H1 (cell line): ENCODE measurements around the gene ANK2. TPM values are rescaled to one million over a fixed set of nuclear protein-coding genes. Genes with fewer than 3 reads are reported as not detected.

Experiments
- BCL11A ChIP-seq, 2 experiments: IDR thresholded peaks; one replicate each; pipeline ENCODE4 v1.6.1; 2011; ENCODE audit warnings: low read depth in 2 of 2, low read length in 2 of 2, mild to moderate bottlenecking in 2 of 2
- BRCA1 ChIP-seq: IDR thresholded peaks from 2 replicates; pipeline ENCODE4 v1.6.1; 2012; ENCODE audit warnings: low read depth, low read length, improper control_type of control experiment
- GABPA ChIP-seq: IDR thresholded peaks from 2 replicates; pipeline ENCODE4 v1.6.1; 2011; ENCODE audit warnings: mild to moderate bottlenecking, low read length, moderate library complexity, borderline replicate concordance; ENCODE audit not compliant: insufficient read depth
- KDM4A ChIP-seq: IDR thresholded peaks from one replicate; pipeline ENCODE4 v1.7.1; 2012; ENCODE audit warnings: low read depth, mild to moderate bottlenecking, moderate library complexity, low read length, inconsistent platforms; ENCODE audit not compliant: severe bottlenecking
- RBBP5 ChIP-seq: IDR thresholded peaks from 2 replicates; pipeline ENCODE4 v1.7.1; 2012; ENCODE audit warnings: low read depth, mild to moderate bottlenecking, inconsistent platforms, low read length, moderate library complexity, borderline replicate concordance
- SP1 ChIP-seq: IDR thresholded peaks from 2 replicates; pipeline ENCODE4 v1.6.1; 2011; ENCODE audit warnings: low read depth, low read length
- TAF7 ChIP-seq: optimal IDR thresholded peaks from 2 replicates; pipeline ENCODE3; 2011; ENCODE audit warnings: low read depth, mild to moderate bottlenecking, inconsistent platforms, low read length, moderate library complexity, borderline replicate concordance
- TCF12 ChIP-seq: IDR thresholded peaks from 2 replicates; pipeline ENCODE4 v1.6.1; 2011; ENCODE audit warnings: low read depth, mild to moderate bottlenecking, low read length
- USF2 ChIP-seq: IDR thresholded peaks from 2 replicates; pipeline ENCODE4 v1.6.1; 2011; ENCODE audit warnings: low read length, improper control_type of control experiment
- polyA plus RNA-seq, 7 experiments: library from polyadenylated mRNA; depleted of rRNA in 3 of 7; stranded (reverse) in 5 of 7; unstranded in 2 of 7; fragments of >200 nt in 5 of 7; fragments of 200-250 nt in 2 of 7; gene quantifications; 1 replicate in 5 of 7; 2 replicates in 1 of 7; 4 replicates in 1 of 7; pipeline versions ENCODE4 v1.2.1 to v1.2.3, GENCODE V29; 2011 to 2013; ENCODE audit warnings: missing spikeins in 2 of 7, mixed read lengths in 2 of 7
- total RNA-seq: library from RNA; stranded (reverse); fragmentation: NEBNext Ultra II Directional; extraction: Animal tissue kit (Norgen Biotek cat#: 25700); gene quantifications from 2 replicates; pipeline ENCODE4 v1.2.1, GENCODE V29; 2021
- TF ChIP-seq, protein P1 (sequence below): fragments of 300-600 bp; sonication (generic); IDR thresholded peaks from 2 replicates; pipeline ENCODE4 v1.7.1; 2012; ENCODE audit warnings: low read length, moderate library complexity, mild to moderate bottlenecking, inconsistent platforms; ENCODE audit not compliant: insufficient replicate concordance

Gene ANK2
- total and polyA plus RNA-seq, 2 of the 8 experiments (the other 6 are each of a cell fraction or from before 2014, with no cell fraction given), result 14.2 to 35.1 TPM

DNA sequence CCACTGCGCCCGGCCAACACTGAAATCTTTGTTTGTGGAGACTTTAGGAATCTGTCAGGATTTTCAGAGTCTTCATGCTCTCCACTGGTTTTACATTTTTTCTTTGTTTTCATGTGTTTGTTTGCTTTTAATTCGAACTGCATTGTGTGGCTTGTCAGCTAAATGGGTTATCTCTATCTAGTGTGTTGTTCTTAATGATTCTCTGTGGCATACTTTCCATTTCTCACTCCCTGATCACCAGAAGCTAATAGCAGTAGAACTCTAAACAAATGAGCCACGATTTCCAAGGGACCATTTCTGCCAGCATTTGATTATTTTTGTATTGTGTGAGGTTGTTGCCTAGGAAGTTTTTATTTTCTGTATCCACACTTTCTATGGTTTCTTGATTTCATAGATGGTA lies 359.7 kb downstream of the ANK2 start (continued):
- TF ChIP-seq, protein P1, sequence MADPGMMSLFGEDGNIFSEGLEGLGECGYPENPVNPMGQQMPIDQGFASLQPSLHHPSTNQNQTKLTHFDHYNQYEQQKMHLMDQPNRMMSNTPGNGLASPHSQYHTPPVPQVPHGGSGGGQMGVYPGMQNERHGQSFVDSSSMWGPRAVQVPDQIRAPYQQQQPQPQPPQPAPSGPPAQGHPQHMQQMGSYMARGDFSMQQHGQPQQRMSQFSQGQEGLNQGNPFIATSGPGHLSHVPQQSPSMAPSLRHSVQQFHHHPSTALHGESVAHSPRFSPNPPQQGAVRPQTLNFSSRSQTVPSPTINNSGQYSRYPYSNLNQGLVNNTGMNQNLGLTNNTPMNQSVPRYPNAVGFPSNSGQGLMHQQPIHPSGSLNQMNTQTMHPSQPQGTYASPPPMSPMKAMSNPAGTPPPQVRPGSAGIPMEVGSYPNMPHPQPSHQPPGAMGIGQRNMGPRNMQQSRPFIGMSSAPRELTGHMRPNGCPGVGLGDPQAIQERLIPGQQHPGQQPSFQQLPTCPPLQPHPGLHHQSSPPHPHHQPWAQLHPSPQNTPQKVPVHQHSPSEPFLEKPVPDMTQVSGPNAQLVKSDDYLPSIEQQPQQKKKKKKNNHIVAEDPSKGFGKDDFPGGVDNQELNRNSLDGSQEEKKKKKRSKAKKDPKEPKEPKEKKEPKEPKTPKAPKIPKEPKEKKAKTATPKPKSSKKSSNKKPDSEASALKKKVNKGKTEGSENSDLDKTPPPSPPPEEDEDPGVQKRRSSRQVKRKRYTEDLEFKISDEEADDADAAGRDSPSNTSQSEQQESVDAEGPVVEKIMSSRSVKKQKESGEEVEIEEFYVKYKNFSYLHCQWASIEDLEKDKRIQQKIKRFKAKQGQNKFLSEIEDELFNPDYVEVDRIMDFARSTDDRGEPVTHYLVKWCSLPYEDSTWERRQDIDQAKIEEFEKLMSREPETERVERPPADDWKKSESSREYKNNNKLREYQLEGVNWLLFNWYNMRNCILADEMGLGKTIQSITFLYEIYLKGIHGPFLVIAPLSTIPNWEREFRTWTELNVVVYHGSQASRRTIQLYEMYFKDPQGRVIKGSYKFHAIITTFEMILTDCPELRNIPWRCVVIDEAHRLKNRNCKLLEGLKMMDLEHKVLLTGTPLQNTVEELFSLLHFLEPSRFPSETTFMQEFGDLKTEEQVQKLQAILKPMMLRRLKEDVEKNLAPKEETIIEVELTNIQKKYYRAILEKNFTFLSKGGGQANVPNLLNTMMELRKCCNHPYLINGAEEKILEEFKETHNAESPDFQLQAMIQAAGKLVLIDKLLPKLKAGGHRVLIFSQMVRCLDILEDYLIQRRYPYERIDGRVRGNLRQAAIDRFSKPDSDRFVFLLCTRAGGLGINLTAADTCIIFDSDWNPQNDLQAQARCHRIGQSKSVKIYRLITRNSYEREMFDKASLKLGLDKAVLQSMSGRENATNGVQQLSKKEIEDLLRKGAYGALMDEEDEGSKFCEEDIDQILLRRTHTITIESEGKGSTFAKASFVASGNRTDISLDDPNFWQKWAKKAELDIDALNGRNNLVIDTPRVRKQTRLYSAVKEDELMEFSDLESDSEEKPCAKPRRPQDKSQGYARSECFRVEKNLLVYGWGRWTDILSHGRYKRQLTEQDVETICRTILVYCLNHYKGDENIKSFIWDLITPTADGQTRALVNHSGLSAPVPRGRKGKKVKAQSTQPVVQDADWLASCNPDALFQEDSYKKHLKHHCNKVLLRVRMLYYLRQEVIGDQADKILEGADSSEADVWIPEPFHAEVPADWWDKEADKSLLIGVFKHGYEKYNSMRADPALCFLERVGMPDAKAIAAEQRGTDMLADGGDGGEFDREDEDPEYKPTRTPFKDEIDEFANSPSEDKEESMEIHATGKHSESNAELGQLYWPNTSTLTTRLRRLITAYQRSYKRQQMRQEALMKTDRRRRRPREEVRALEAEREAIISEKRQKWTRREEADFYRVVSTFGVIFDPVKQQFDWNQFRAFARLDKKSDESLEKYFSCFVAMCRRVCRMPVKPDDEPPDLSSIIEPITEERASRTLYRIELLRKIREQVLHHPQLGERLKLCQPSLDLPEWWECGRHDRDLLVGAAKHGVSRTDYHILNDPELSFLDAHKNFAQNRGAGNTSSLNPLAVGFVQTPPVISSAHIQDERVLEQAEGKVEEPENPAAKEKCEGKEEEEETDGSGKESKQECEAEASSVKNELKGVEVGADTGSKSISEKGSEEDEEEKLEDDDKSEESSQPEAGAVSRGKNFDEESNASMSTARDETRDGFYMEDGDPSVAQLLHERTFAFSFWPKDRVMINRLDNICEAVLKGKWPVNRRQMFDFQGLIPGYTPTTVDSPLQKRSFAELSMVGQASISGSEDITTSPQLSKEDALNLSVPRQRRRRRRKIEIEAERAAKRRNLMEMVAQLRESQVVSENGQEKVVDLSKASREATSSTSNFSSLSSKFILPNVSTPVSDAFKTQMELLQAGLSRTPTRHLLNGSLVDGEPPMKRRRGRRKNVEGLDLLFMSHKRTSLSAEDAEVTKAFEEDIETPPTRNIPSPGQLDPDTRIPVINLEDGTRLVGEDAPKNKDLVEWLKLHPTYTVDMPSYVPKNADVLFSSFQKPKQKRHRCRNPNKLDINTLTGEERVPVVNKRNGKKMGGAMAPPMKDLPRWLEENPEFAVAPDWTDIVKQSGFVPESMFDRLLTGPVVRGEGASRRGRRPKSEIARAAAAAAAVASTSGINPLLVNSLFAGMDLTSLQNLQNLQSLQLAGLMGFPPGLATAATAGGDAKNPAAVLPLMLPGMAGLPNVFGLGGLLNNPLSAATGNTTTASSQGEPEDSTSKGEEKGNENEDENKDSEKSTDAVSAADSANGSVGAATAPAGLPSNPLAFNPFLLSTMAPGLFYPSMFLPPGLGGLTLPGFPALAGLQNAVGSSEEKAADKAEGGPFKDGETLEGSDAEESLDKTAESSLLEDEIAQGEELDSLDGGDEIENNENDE, result no peak
- TF ChIP-seq TAF7 (no peak), BRCA1 (no peak), SP1 (no peak), BCL11A (IDR thresholded peaks at IDR 0.05; ENCODE audit: low read depth in 2 of 2, low read length in 2 of 2) (no peak), TCF12 (no peak), GABPA (no peak), KDM4A (no peak), RBBP5 (no peak), USF2 (no peak)
